ENCODE data around the gene USP27X.

The USP27X gene

GRCh38 chrX:49879656-49880277 lies 483 bp downstream of the USP27X start:
- DNase-seq (ENCODE audit: low spot score) = no peak
- no peak for TF ChIP-seq CTCF (IDR thresholded peaks at IDR 0.05; ENCODE audit: extremely low read depth, insufficient read depth, missing control alignments)
- in situ Hi-C loops (cut with MboI; ENCODE audit: low pct_unique_long_range_greater_than_20kb, low sequenced_read_pairs, unreplicated experiment) = loop anchor here (25.0 kb wide), 1 partner anchor 683 kb away; no protein-coding TSS in a partner anchor

GRCh38 chrX:49880668-49881067 lies 1.4 kb downstream of the USP27X start:
- TF ChIP-seq CTCF (IDR thresholded peaks at IDR 0.05; ENCODE audit: extremely low read depth, insufficient read depth, missing control alignments) = no peak
- in situ Hi-C loops (cut with MboI; ENCODE audit: low pct_unique_long_range_greater_than_20kb, low sequenced_read_pairs, unreplicated experiment) = loop anchor here (25.0 kb wide), 1 partner anchor 682 kb away; no protein-coding TSS in a partner anchor
- no peak for DNase-seq (ENCODE audit: low spot score)

- in situ Hi-C loops (cut with MboI; ENCODE audit: low pct_unique_long_range_greater_than_20kb, low sequenced_read_pairs, unreplicated experiment) = loop anchor here (25.0 kb wide), 1 partner anchor 678 kb away; no protein-coding TSS in a partner anchor
- peak; percentile 88 for TF ChIP-seq CTCF (IDR thresholded peaks at IDR 0.05; ENCODE audit: extremely low read depth, insufficient read depth, missing control alignments)
- DNase-seq (ENCODE audit: low spot score) = peak; percentile 55
Measured at GRCh38 chrX:49884290-49884862, 5.1 kb downstream of the USP27X start.

GRCh38 chrX:49892542-49892941 lies 13.3 kb downstream of the USP27X start:
- TF ChIP-seq CTCF (IDR thresholded peaks at IDR 0.05; ENCODE audit: extremely low read depth, insufficient read depth, missing control alignments) = no peak
- no peak for DNase-seq (ENCODE audit: low spot score)
- in situ Hi-C loops (cut with MboI; ENCODE audit: low pct_unique_long_range_greater_than_20kb, low sequenced_read_pairs, unreplicated experiment) = loop anchor here (25.0 kb wide), 1 partner anchor 670 kb away; no protein-coding TSS in a partner anchor

- no peak for TF ChIP-seq CTCF (IDR thresholded peaks at IDR 0.05; ENCODE audit: extremely low read depth, insufficient read depth, missing control alignments)
- DNase-seq (ENCODE audit: low spot score) = no peak
- in situ Hi-C loops (cut with MboI; ENCODE audit: low pct_unique_long_range_greater_than_20kb, low sequenced_read_pairs, unreplicated experiment) = loop anchor here (25.0 kb wide), 1 partner anchor 665 kb away; no protein-coding TSS in a partner anchor
Measured at GRCh38 chrX:49896951-49897350, 17.7 kb downstream of the USP27X start.

- TF ChIP-seq CTCF (IDR thresholded peaks at IDR 0.05; ENCODE audit: extremely low read depth, insufficient read depth, missing control alignments) = no peak
- in situ Hi-C loops (cut with MboI; ENCODE audit: low pct_unique_long_range_greater_than_20kb, low sequenced_read_pairs, unreplicated experiment) = loop anchor here (25.0 kb wide), 1 partner anchor 186 kb away; no protein-coding TSS in a partner anchor
- no peak for DNase-seq (ENCODE audit: low spot score)
Measured at GRCh38 chrX:49901048-49901447, 21.8 kb downstream of the USP27X start.
